G401 (cell line): ENCODE results near the gene IKZF1. TPM values are rescaled to one million over a fixed set of nuclear protein-coding genes. Genes with fewer than 3 reads are reported as not detected.

Source experiments
- total RNA-seq: library from RNA; depleted of rRNA; stranded (reverse); fragments of >200 nt; shearing (Covaris generic); gene quantifications from 2 replicates; pipeline ENCODE4 v1.2.3, GENCODE V29; 2014; rRNA removed

The IKZF1 gene
- total RNA-seq, 1 experiment from 2014 or later = not detected

Other genes with a start within 250 kb of the IKZF1 start
- not detected in 2 replicates for gene ZPBP, start 211.5 kb upstream of the IKZF1 start, total RNA-seq
- gene FIGNL1, start 145.6 kb downstream of the IKZF1 start, total RNA-seq = 17.2 and 21.4 TPM in 2 replicates